Esophagus squamous epithelium (tissue), 5 donors: Measurements from ENCODE around the gene UQCRC1. TPM values are rescaled to one million over a fixed set of nuclear protein-coding genes. Genes with fewer than 3 reads are reported as not detected.
A peak's percentile ranks its signal among the peaks of the same experiment; 100 is the strongest.

Experiments
- DNase-seq: peaks from one replicate; lab custom pipeline; 2025; lab: John Stamatoyannopoulos, UW
- H3K27ac ChIP-seq, 4 donors: fragments of 200-600 bp; sonication (generic); one replicate each; pipeline ENCODE4 v1.5.1; 2016 to 2019; ENCODE audit warnings: mild to moderate bottlenecking in 1 of 4
- H3K27me3 ChIP-seq, 4 donors: fragments of 200-600 bp; sonication (generic); 1 replicate in 3 of 4; 2 replicates in 1 of 4; pipeline versions ENCODE4 v1.5.1 to v1.6.0; 2017 to 2021; ENCODE audit warnings: antibody characterized with exemption in 1 of 4
- H3K36me3 ChIP-seq, 3 donors: fragments of 200-600 bp; sonication (generic); one replicate each; pipeline ENCODE4 v1.5.1; 2016 to 2019
- H3K4me1 ChIP-seq, 3 donors: fragments of 200-600 bp; sonication (generic); one replicate each; pipeline ENCODE4 v1.5.1; 2017 to 2019
- H3K4me3 ChIP-seq, 4 donors: fragments of 200-600 bp; sonication (generic); 1 replicate in 3 of 4; 2 replicates in 1 of 4; pipeline ENCODE4 v1.5.1; 2016 to 2019; ENCODE audit warnings: mild to moderate bottlenecking in 2 of 4, moderate library complexity in 1 of 4
- H3K9me3 ChIP-seq, 3 donors: fragments of 200-600 bp; sonication (generic); one replicate each; pipeline ENCODE4 v1.5.1; 2016 to 2019
- POLR2A ChIP-seq, 4 donors: fragments of 450-650 bp; IDR thresholded peaks; one replicate each; pipeline ENCODE4 v1.6.1; 2017; ENCODE audit warnings: antibody characterized with exemption in 4 of 4, mild to moderate bottlenecking in 4 of 4, moderate library complexity in 3 of 4
- WGBS, 2 donors: methylation state at CpG; one replicate each; pipeline ENCODE4 v1.1.5; 2018; 5-methylcytosine and 5-hydroxymethylcytosine counted together
- intact Hi-C: fragments of 100-400 bp; cut with DNase I; formaldehyde crosslinking; loops from one replicate; pipeline ENCODE4 v1.15.0; 2022
- total RNA-seq, 4 donors: library from RNA; depleted of rRNA; stranded (reverse); fragments of >200 nt; gene quantifications; one replicate each; pipeline ENCODE4 v1.1.0, GENCODE V29; 2016
- TF ChIP-seq, protein P1 (sequence below), 6 experiments: fragments of 450-650 bp in 4 of 6; fragments of 200-600 bp in 2 of 6; sonication (generic) in 2 of 6; IDR thresholded peaks; one replicate each; pipeline ENCODE4 v1.5.1; 2016 to 2019; ENCODE audit warnings: antibody characterized with exemption in 6 of 6, mild to moderate bottlenecking in 4 of 6, moderate library complexity in 4 of 6
- donor health status: DM: yes; HTN: yes; CAD: no.

UQCRC1 gene
- total RNA-seq, 4 donors from 2014 or later: 213 to 471 (median 356) TPM

DNA sequence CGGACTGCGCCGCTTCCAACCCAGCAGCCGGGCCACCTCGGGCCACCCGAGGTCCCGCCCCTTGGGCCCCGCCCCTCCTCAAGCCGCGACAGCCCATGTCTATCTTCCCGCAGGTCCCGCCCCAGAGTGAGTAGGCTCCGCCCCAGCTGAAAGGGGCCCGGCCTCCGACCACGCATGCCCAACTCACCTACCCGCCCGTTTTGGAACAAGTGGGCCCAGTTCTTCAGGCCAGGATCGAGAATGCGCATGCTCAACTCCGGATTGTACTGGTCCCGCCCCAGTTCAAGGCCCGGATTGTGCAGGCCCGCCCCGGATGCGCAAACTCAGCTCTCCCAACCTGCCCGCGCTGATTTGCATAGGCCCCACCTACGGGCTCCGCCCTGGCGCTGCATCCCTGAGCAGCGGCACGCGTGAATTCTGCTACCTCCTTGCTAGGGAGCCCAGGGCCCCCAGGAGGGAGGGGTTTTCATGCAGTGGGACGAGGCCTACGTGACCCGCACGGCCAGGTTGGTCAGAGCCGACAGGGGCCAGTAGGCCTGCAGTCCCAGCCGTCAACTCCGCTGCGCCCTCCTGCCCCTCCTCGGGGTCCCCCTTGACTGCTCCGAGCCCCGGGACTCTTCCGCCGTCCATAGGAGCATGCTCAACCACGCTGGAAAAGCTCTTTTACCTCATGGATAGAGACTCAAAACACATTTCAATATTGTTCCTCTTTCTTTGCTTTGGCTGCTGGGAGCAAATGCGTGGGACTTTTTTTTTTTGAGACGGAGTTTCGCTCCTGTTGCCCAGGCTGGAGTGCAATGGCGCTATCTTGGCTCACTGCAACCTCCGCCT is 52.4 kb downstream of the UQCRC1 start, which contains the start of gene PFKFB4:
TSS of gene PFKFB4 (minus strand) at position 8 of the 831 bp plus-strand sequence. CDS start 26 bp downstream, outside the sequence.
- Histone ChIP-seq H3K4me3 (peak within 1 kb of the TSS; percentile 44 to 81 (median 62)), H3K27me3 (no peaks in the 10 kb centered on the region), H3K4me1 (peaks cover 20 to 77% (median 45%) of the 10 kb centered on the region in 3 donors), H3K36me3 (no peaks in the 10 kb centered on the region), H3K9me3 (no peaks in the 10 kb centered on the region), H3K27ac (peak within 1 kb of the TSS; percentile 78 to 86 (median 85))
- TF ChIP-seq, protein P1, sequence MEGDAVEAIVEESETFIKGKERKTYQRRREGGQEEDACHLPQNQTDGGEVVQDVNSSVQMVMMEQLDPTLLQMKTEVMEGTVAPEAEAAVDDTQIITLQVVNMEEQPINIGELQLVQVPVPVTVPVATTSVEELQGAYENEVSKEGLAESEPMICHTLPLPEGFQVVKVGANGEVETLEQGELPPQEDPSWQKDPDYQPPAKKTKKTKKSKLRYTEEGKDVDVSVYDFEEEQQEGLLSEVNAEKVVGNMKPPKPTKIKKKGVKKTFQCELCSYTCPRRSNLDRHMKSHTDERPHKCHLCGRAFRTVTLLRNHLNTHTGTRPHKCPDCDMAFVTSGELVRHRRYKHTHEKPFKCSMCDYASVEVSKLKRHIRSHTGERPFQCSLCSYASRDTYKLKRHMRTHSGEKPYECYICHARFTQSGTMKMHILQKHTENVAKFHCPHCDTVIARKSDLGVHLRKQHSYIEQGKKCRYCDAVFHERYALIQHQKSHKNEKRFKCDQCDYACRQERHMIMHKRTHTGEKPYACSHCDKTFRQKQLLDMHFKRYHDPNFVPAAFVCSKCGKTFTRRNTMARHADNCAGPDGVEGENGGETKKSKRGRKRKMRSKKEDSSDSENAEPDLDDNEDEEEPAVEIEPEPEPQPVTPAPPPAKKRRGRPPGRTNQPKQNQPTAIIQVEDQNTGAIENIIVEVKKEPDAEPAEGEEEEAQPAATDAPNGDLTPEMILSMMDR (IDR thresholded peaks at IDR 0.05): peak in 4 of 6 experiments; percentile 11 to 59 (median 28)
- TF ChIP-seq POLR2A (IDR thresholded peaks at IDR 0.05): peak in 2 of 4 donors; percentile 25 to 49
- 0 to 2% methylated on average over 15 to 17 of the region's 53 CpGs for WGBS, 2 donors
- intact Hi-C loops: no loop called here
- peak; percentile 97 for DNase-seq

- Histone ChIP-seq H3K9me3 (no peaks in the 10 kb centered on the region), H3K27me3 (no peaks in the 10 kb centered on the region), H3K27ac (peak overlapping the region; percentile 78 to 86 (median 84)), H3K4me3 (peak overlapping the region; percentile 44 to 81 (median 62)), H3K4me1 (peaks cover 19 to 74% (median 45%) of the 10 kb centered on the region in 3 donors), H3K36me3 (no peaks in the 10 kb centered on the region)
- intact Hi-C loops: no loop called here
- TF ChIP-seq, protein P1 (IDR thresholded peaks at IDR 0.05): no peak
- TF ChIP-seq POLR2A (IDR thresholded peaks at IDR 0.05): peak in 2 of 4 donors; percentile 21 to 53
- 12 to 22% methylated on average over 11 to 16 of the region's 29 CpGs for WGBS, 2 donors
- no peak for DNase-seq
Measured at GRCh38 chr3:48555949-48556795, 53.3 kb downstream of the UQCRC1 start.

DNA sequence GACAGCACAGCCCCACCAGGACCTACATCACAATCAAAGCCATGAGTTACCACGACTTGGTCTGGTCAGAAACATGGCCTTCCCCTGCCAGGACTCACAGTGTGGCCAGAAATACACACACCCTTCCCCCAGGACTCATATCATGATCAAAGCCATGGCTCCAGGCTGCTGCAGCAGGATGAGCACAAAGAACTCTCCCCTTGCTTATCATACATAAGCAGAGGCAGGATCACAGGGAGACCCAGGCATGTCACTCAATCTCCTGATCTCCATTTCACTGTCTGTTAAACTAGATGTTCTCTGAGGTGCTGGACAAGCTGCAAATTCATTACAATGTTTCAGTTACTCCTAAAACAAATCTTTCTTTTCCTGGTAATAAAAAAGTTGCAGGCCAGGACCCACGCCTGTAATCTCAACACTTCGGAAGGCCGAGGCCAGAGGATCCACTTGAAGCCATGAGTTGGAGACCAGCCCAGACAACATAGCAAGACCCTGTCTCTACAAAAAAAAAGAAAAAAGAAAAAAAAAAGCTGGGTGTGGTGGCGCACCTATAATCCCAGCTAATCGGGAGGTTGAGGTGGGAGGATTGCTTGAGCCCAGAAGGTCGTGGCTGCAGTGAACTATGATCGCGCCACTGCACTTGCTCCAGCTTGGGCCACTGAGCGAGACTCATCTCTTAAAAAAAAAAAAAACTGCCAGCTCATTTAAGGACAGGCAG is 54.1 kb downstream of the UQCRC1 start:
- Histone ChIP-seq H3K27ac (peak overlapping the region in 2 of 4 donors; percentile 78 to 84), H3K4me3 (peak overlapping the region in 1 of 4 donors; percentile 66), H3K9me3 (no peaks in the 10 kb centered on the region), H3K27me3 (no peaks in the 10 kb centered on the region), H3K36me3 (no peaks in the 10 kb centered on the region), H3K4me1 (peaks cover 11 to 66% (median 39%) of the 10 kb centered on the region in 3 donors)
- intact Hi-C loops: no loop called here
- TF ChIP-seq, protein P1 (IDR thresholded peaks at IDR 0.05): no peak
- TF ChIP-seq POLR2A (IDR thresholded peaks at IDR 0.05): no peak
- no peak for DNase-seq
- WGBS, 2 donors: 77 to 85% methylated on average over 10 of the region's 10 CpGs

GRCh38 chr3:48553886-48554845 is 55.3 kb downstream of the UQCRC1 start:
- TF ChIP-seq POLR2A (IDR thresholded peaks at IDR 0.05): no peak
- TF ChIP-seq, protein P1 (IDR thresholded peaks at IDR 0.05): no peak
- 71 to 89% methylated on average over 9 to 11 of the region's 14 CpGs for WGBS, 2 donors
- Histone ChIP-seq H3K4me3 (no peak overlapping the region), H3K27me3 (no peaks in the 10 kb centered on the region), H3K4me1 (peaks cover 9 to 53% (median 30%) of the 10 kb centered on the region in 3 donors), H3K27ac (no peak overlapping the region), H3K36me3 (peaks cover 0 to 9% (median 0%) of the 10 kb centered on the region in 3 donors), H3K9me3 (no peaks in the 10 kb centered on the region)
- intact Hi-C loops: loop anchor here (5.0 kb wide), 1 partner anchor 92 kb away; no protein-coding TSS in a partner anchor
- no peak for DNase-seq
